Endodermal cell (in vitro differentiated cells): ENCODE measurements around the gene GSTT4. TPM values are rescaled to one million over a fixed set of nuclear protein-coding genes. Genes with fewer than 3 reads are reported as not detected.

ENCODE experiments used
- DNase-seq: peaks from one replicate; pipeline ENCODE4 v3.0.0-alpha.2; 2017
- H3K27ac ChIP-seq: 2 replicates; pipeline ENCODE4 v1.5.1; 2013; ENCODE audit warnings: mild to moderate bottlenecking, low read depth, low read length, moderate library complexity
- H3K27me3 ChIP-seq: 2 replicates; pipeline ENCODE4 v1.6.1; 2013; ENCODE audit warnings: mild to moderate bottlenecking, low read length, moderate library complexity; ENCODE audit not compliant: insufficient read depth, control insufficient read depth, poor library complexity, severe bottlenecking
- H3K36me3 ChIP-seq: 2 replicates; pipeline ENCODE4 v1.7.0; 2013; ENCODE audit warnings: mild to moderate bottlenecking, low read length, moderate library complexity; ENCODE audit not compliant: control insufficient read depth, insufficient read depth
- H3K4me1 ChIP-seq: one replicate; pipeline ENCODE4 v1.7.0; 2013; ENCODE audit warnings: low read length; ENCODE audit not compliant: control insufficient read depth, insufficient read depth
- H3K4me3 ChIP-seq: 2 replicates; pipeline ENCODE4 v1.5.1; 2013; ENCODE audit warnings: mild to moderate bottlenecking, low read length, moderate library complexity
- H3K9ac ChIP-seq: 2 replicates; pipeline ENCODE4 v1.6.1; 2013; ENCODE audit warnings: mild to moderate bottlenecking, low read length, moderate library complexity; ENCODE audit not compliant: poor library complexity, severe bottlenecking; ENCODE audit errors: extremely low read depth
- H3K9me3 ChIP-seq: 2 replicates; pipeline ENCODE4 v1.6.1; 2013; ENCODE audit warnings: mild to moderate bottlenecking, low read length, moderate library complexity; ENCODE audit not compliant: control insufficient read depth
- H3K27ac Mint-ChIP-seq: 2 replicates; pipeline ENCODE4 v1.8.0; 2020; ENCODE audit warnings: mixed read lengths
- H3K27me3 Mint-ChIP-seq: 2 replicates; pipeline ENCODE4 v1.8.0; 2021; ENCODE audit warnings: mild to moderate bottlenecking, mixed read lengths; ENCODE audit not compliant: insufficient read depth
- H3K36me3 Mint-ChIP-seq: 2 replicates; pipeline ENCODE4 v1.8.0; 2020; ENCODE audit warnings: low read depth, mixed read lengths
- H3K4me1 Mint-ChIP-seq: 2 replicates; pipeline ENCODE4 v1.8.0; 2020; ENCODE audit warnings: mixed read lengths
- H3K4me3 Mint-ChIP-seq: 2 replicates; pipeline ENCODE4 v1.8.0; 2020; ENCODE audit warnings: mild to moderate bottlenecking, moderate library complexity, mixed read lengths
- H3K9me3 Mint-ChIP-seq: 2 replicates; pipeline ENCODE4 v1.8.0; 2020; ENCODE audit warnings: mild to moderate bottlenecking, mixed read lengths
- CTCF ChIP-seq: fragments of 200-600 bp; sonication (generic); conservative IDR thresholded peaks from 2 replicates; pipeline ENCODE4 v1.5.0; 2021; ENCODE audit warnings: antibody characterized with exemption, mild to moderate bottlenecking
- WGBS, 2 experiments: methylation state at CpG; one replicate each; pipeline versions ENCODE4 v1.1.5 to v1.1.7; 2013; ENCODE audit warnings: missing lambda C conversion rate in 2 of 2, mixed read lengths in 1 of 2; ENCODE audit not compliant: insufficient coverage in 1 of 2, insufficient read length in 1 of 2; 5-methylcytosine and 5-hydroxymethylcytosine counted together
- total RNA-seq, 2 donors: library from RNA; stranded (reverse); fragmentation: NEBNext Ultra II Directional in 1 of 2; extraction: Animal tissue kit (Norgen Biotek cat#: 25700) in 1 of 2; gene quantifications; 2 replicates in 1 of 2; 3 replicates in 1 of 2; pipeline ENCODE4 v1.2.1, GENCODE V29; 2021

Gene GSTT4
- total RNA-seq, 2 donors from 2014 or later, result not detected

- Histone ChIP-seq H3K27ac (no peak overlapping the region), H3K9ac (no peak overlapping the region), H3K4me1 (no peaks in the 10 kb centered on the region), H3K36me3 (no peaks in the 10 kb centered on the region), H3K9me3 (peaks cover 8% of the 10 kb centered on the region), H3K27me3 (no peaks in the 10 kb centered on the region), H3K4me3 (no peak overlapping the region)
- H3K27ac Mint-ChIP-seq, result no peak overlapping the region
- DNase-seq, result peak; percentile 48
- no peak overlapping the region for H3K4me3 Mint-ChIP-seq
- 70 to 78% methylated on average over 10 of the region's 10 CpGs for WGBS, 2 experiments
- no peaks in the 10 kb centered on the region for H3K9me3 Mint-ChIP-seq
- H3K27me3 Mint-ChIP-seq, result peaks cover 11% of the 10 kb centered on the region
- H3K36me3 Mint-ChIP-seq, result no peaks in the 10 kb centered on the region
- peaks cover 4% of the 10 kb centered on the region for H3K4me1 Mint-ChIP-seq
- no peak for TF ChIP-seq CTCF
These were observed 1.1 kb upstream of the GSTT4 start for GRCh38 chr22:24006207-24006913.

DNA sequence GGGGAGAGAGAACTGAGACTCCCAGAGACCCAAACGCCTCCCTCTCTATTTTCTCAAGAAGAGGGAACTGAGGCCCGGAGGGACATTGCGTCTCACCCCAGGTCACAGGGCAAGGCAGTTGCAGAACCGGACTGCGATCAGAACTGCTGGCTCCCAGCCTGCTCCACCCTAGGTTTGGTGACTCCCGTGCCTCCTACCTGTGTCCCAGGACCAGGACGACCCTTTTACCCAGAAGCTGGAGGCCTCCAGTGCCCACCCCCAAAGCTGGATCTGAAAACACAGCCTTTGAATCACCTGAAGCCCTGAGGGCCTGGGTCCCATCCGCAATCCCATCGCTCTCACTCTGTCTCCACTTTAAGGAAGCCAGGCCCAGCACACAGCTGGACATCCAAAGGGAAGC lies 1.4 kb downstream of the GSTT4 start:
- no peak for DNase-seq
- peaks cover 15% of the 10 kb centered on the region for H3K27me3 Mint-ChIP-seq
- TF ChIP-seq CTCF, result no peak
- H3K9me3 ChIP-seq, result no peaks in the 10 kb centered on the region
- H3K9ac ChIP-seq, result no peak overlapping the region
- H3K27ac ChIP-seq, result no peak overlapping the region
- H3K27ac Mint-ChIP-seq, result no peak overlapping the region
- no peaks in the 10 kb centered on the region for H3K36me3 Mint-ChIP-seq
- no peak overlapping the region for H3K4me3 ChIP-seq
- WGBS, 2 experiments, result 92 to 93% methylated on average over 8 to 9 of the region's 9 CpGs
- H3K4me3 Mint-ChIP-seq, result no peak overlapping the region
- H3K4me1 Mint-ChIP-seq, result peaks cover 1% of the 10 kb centered on the region
- H3K27me3 ChIP-seq, result no peaks in the 10 kb centered on the region
- no peaks in the 10 kb centered on the region for H3K9me3 Mint-ChIP-seq
- no peaks in the 10 kb centered on the region for H3K4me1 ChIP-seq
- H3K36me3 ChIP-seq, result no peaks in the 10 kb centered on the region

DNA sequence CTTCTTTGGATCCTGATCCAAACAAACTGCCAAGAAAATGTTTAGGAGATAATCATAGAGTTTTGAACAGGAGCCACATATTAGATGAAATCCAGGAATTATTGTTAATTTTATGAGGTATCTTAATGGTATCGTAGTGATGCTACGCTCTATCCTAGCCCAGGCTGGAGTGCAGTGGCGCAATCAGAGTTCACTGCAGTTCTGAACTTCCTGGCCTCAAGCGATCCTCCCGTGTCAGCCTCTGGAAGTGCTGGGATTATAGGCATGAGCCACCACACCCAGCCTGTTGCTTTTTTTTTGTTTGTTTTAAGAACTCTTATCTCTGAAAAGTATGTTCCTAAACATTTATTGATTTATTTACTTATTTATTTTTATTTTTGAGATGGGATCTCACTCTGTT lies 2.4 kb downstream of the GSTT4 start:
- TF ChIP-seq CTCF, result no peak
- Histone ChIP-seq H3K4me3 (no peak overlapping the region), H3K9ac (no peak overlapping the region), H3K9me3 (no peaks in the 10 kb centered on the region), H3K36me3 (no peaks in the 10 kb centered on the region), H3K27ac (no peak overlapping the region), H3K27me3 (no peaks in the 10 kb centered on the region), H3K4me1 (no peaks in the 10 kb centered on the region)
- no peaks in the 10 kb centered on the region for H3K4me1 Mint-ChIP-seq
- H3K9me3 Mint-ChIP-seq, result no peaks in the 10 kb centered on the region
- H3K4me3 Mint-ChIP-seq, result no peak overlapping the region
- no peak for DNase-seq
- no peak overlapping the region for H3K27ac Mint-ChIP-seq
- 92 to 95% methylated on average over 4 to 5 of the region's 5 CpGs for WGBS, 2 experiments
- peaks cover 15% of the 10 kb centered on the region for H3K27me3 Mint-ChIP-seq
- H3K36me3 Mint-ChIP-seq, result no peaks in the 10 kb centered on the region
